NCI-H128 (cell line): ENCODE results near the gene CDH12.
"Not testable (repeated sequence)": the region's sequence is repeated elsewhere in the genome, so short reads cannot be mapped to it uniquely, and the experiment has no call there.

ENCODE experiments used
- DNase-seq: peaks from one replicate; lab custom pipeline; 2025; ENCODE audit not compliant: unreplicated experiment; lab: John Stamatoyannopoulos, UW

CDH12 gene

GRCh38 chr5:22852807-22853660 is at the start of gene CDH12:
TSS of gene CDH12 (minus strand) at chr5:22853344.
- peak; percentile 65 for DNase-seq

- no peak for DNase-seq
Measured at GRCh38 chr5:22901885-22902284, 48.7 kb upstream of the CDH12 start.

DNA sequence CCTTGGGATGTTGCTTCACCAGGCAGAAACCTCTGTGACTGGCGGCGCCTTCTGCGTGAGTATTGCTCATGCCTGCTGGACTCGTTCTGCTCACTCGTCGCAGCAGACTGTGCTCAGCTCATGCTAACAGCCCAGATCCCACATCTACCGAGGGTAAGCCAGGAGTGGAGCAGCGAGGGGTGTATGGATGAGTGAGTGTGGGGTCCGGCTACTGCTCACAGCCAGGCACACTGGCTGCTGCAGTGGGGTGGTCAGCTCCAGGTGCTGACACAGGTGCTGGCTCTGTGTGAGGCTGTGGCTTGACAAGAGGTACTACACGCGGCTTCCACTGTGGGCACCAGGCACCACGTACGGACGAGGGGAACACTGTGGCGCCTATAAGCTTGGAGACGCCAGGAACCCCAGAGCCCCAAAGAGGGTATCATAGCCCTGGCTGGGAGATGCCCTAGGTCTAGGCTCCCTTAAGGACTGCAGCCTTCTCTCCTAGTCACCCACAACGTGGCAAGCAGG is 47.7 kb upstream of the CDH12 start:
- no peak for DNase-seq

GRCh38 chr5:22899341-22899740 is 46.2 kb upstream of the CDH12 start:
- DNase-seq: no peak

- DNase-seq: no peak
Measured at GRCh38 chr5:22896152-22896551, 43.0 kb upstream of the CDH12 start.

DNA sequence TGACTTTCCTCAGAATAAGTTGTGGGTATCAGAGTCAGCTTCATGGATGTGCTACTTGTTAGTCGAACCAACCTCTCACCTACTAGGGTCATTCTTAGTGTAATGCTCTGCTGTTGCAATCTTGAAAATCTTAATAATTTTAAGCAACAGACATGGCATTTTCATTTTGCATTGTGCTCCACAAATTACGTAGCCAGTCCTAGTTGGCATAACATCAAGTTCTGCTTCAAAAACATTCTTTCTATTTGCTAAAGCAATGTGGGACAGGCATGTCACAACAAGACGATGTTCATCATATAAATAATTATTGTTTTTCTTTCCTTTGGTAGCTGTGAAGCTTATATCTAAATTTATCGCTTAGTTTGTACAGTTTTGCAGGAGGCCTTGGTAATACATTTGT is 39.3 kb upstream of the CDH12 start:
- no peak for DNase-seq

- no peak for DNase-seq
Measured at GRCh38 chr5:22889720-22890119, 36.6 kb upstream of the CDH12 start.

DNA sequence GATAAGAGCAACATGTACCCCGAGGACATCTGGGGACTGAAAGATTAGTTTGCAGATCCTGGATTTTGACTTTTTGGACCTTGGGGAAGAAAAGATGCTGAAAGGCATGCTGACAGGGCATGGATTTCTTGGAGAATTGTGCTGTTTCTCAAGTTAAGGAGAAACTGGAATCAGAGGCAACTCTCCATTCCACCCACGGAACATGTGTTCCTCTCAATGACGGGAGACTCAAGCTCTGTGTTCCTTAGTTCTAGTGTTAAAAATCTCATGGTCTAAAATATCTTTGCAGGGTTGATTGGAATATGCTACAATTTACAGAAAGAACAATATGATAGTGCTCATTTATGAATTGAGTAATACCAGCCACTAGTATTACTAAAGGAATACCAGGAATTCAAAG is 34.4 kb upstream of the CDH12 start:
- DNase-seq: no peak

DNA sequence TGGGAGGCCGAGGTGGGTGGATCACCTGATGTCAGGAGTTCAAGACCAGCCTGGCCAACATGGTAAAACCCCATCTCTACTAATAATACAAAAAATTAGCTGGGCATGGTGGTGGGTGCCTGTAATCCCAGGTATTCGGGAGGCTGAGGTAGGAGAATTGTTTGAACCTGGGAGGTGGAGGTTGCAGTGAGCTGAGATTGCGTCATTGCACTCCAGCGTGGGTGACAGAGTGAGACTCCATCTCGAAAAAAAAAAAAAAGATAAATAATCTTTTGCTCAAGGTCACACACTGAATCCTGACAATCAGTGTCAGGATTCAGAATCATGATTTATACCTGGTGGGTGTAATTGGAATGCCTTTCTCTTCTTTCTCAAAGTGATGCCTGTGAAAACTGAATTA is 5.8 kb upstream of the CDH12 start:
- DNase-seq: not testable (repeated sequence)

DNA sequence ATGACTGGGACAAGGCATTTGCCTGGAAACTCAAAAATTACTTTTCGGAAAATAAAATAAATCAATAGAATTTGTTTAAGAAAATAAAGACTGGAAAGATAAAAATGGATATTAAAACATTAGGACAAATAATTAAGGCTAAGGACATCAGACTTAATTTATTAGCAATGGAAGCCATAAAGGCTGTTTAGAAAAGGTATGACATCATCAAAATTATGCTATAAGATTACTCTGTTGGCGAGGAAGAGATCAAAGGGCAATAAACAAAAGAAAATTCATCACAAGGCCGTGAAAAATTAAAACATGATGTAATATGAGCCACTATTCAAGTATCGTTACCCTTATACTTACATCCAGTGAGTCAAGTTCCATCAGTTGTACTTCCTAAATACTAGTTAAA is 2.7 kb upstream of the CDH12 start:
- DNase-seq: no peak

DNA sequence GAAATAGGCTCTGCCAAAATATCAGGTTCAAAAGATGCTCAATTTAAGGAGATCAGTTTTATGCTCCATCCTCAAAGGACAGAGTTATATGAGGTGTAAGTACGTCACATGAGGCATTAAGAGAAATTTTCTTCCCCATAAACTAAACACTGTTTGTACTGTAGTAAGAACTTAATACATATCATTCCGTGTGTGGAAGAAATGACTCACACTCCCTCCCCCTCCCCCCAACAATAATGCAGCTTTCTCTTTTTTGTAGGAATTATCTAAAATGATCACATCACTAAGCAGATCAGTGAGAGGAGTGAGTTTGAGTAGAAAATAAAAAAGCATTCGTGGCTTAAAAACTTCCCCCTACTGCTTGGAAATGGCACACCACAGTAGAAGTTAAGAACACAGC is 2.2 kb downstream of the CDH12 start:
- no peak for DNase-seq

DNA sequence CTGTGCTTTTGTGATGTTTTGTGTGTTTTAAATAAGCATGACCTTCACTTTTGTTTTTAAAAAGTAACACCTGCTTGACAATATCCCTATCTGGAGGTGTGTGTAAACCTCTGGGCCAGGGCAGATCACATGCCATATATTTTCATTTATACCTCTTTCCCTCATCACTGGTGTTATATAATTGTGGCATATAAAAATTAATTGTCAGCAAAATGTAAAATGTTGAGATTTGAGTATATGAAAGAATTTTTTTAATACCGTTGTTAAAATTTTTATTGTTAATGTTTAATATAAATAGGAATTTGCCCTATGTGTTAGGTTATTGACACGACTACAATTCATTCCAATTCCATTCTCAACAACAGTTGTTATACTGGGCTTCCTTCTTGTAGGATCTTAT is 6.5 kb downstream of the CDH12 start:
- no peak for DNase-seq

DNA sequence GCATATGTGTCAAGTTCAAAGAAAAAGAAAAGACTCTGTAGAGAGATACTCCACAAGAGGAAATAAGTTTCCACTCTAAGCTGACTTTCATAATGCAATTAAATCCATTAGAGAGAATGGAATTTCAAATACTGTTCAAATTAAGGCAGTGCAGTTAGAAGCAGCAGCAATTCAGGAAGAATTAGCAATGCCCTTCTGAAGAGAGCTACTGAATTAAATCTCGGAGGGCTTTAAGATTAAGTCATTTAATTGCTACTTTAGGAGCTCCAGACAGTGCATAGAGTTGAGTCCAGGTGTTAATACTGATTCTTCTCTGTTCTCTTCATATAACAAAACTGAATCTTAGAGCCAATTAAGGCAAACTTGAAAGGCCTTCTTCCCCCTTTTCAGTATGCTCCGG is 8.5 kb downstream of the CDH12 start:
- DNase-seq: no peak

DNA sequence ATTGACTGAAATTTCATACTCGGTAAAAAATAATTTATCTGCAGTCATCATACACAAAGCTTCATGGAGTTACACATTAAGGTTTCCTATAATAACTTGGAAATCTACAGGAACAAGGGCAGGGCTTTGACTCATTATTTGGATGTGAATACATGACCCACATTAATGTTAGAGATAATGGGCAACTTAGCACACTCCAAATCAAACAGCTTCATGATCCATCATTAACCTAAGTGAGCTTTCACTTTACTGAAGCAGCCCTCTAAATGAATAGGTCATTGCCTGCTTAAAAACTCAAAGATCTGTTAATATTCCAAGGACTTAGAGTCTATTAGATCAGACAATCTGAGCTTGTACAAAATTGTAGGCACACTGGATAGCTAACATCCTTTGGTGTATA is 9.0 kb downstream of the CDH12 start:
- DNase-seq: no peak

DNA sequence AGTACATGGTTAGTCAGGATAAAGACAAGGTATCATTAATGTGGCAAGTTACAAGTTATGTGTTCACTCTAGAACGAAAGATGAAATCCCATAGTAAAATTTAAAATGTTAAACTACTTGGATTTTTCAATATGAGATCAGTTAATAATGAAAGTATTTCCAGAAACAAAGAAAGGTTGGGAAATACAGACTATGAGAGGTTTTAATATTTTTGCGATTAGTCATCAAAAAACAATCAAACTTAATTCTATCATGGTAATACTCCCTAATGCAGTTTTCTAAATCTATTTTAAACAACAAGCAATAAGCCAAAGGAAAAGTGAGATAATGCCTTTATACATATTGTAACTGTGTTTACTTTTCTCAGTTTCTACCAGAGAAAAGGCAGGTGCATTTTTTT is 10.6 kb downstream of the CDH12 start:
- DNase-seq: no peak

DNA sequence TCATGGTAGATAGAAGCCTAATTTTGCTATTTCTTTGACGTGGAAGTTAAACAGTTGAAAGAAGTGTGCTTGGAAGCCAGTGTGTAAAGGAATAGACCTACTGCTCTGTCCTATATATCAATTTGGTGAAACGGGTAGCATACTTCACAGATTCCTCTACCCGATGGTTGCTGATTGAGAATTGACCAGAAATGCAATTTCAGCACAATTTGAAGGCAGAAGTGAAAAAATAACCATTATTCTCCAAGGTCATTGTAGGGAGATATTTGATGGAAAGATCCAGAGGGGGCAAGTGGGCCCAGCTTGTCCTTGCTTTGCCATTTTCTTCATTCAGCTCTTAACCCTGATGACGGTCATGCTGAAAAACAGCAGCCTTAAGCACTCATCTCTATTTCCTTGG is 15.3 kb downstream of the CDH12 start:
- DNase-seq: no peak

GRCh38 chr5:22835686-22836085 is 17.5 kb downstream of the CDH12 start:
- peak; percentile 65 for DNase-seq

DNA sequence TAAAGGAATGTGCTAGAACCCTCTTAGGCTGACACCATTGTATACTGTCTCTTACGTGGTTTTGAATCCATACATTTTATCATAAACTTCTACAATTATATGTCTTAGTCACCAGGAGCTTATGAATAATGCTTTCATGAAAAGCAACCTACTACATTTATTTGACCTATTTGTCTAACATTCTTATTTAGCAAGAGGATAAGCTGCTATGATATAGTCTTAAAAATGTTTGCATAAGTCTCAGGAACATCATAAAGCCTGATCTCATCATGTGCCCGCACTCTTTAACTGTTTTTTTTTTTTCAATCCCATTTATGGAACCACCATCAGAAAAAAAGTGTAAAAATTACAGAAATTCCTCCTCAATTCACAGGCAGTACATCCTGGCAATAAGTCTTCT is 59.7 kb downstream of the CDH12 start:
- DNase-seq: no peak

DNA sequence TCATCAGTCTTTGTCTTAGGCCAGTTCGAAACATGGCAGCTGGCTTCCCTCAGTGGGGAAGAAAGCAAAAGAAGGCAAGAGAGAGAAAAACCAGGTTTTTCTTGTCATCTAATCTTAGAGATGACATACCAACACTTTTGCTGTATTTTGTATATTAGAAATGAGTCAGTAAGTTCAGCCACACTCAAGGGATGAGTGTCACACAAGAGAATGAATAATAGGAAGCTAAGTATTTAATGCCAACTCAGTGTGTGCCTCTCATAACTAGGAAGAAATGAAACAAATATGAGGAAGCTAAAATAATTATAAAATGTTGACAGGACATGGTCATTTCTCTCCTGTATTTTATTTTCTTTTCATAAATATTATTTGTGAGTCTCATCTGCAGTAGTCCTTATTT is 65.3 kb downstream of the CDH12 start:
- DNase-seq: no peak

- DNase-seq: no peak
Measured at GRCh38 chr5:22787398-22787797, 65.7 kb downstream of the CDH12 start.

GRCh38 chr5:22780756-22781155 is 72.4 kb downstream of the CDH12 start:
- peak; percentile 38 for DNase-seq

DNA sequence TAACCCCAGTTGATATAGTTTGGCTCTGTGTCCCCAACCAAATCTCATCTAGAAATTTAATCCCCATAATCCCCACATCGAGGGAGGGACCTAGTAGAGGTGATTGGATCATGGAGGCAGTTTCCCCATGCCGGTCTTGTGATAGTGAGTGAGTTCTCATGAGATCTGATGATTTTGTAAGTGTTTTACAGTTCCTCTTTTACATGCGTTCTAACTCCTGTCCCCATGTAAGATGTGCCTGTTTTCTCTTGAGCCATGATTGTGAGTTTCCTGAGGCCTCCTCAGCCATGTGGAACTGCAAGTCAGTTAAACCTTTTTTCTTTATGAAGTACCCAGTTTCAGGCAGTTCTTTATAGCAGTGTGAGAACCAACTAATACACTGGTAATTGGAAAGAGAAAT is 73.6 kb downstream of the CDH12 start:
- DNase-seq: no peak

GRCh38 chr5:22776285-22776684 is 76.9 kb downstream of the CDH12 start:
- DNase-seq: no peak
